Astrocyte (in vitro differentiated cells and primary cell): ENCODE data around the gene PNPLA1. TPM values are rescaled to one million over a fixed set of nuclear protein-coding genes. Genes with fewer than 3 reads are reported as not detected.

Source experiments
- total RNA-seq: library from RNA; stranded (reverse); gene quantifications from 2 replicates; pipeline ENCODE4 v1.2.1, GENCODE V29; 2021

The PNPLA1 gene
- total RNA-seq, 1 donor from 2014 or later, result not detected

Other genes starting within 250 kb of the PNPLA1 start
- not detected in 2 replicates for gene SLC26A8, start 245.4 kb upstream of the PNPLA1 start, total RNA-seq
- gene MAPK14, start 242.3 kb upstream of the PNPLA1 start, total RNA-seq, result 40.5 and 41.3 TPM in 2 replicates
- gene MAPK13, start 139.5 kb upstream of the PNPLA1 start, total RNA-seq, result 4.5 and 5.8 TPM in 2 replicates
- 28.8 and 32.0 TPM in 2 replicates for gene BRPF3, start 73.3 kb upstream of the PNPLA1 start, total RNA-seq
- not detected in 2 replicates for gene BNIP5, start 66.8 kb downstream of the PNPLA1 start, total RNA-seq
- gene ETV7, start 117.6 kb downstream of the PNPLA1 start, total RNA-seq, result 1.9 and 2.4 TPM in 2 replicates
- 0.09 and 0.14 TPM in 2 replicates for gene PXT1, start 172.8 kb downstream of the PNPLA1 start, total RNA-seq
- 54.8 and 56.7 TPM in 2 replicates for gene KCTD20, start 172.9 kb downstream of the PNPLA1 start, total RNA-seq